ENCODE data around the gene CCNY.

Gene CCNY

GRCh38 chr10:35345383-35345742 lies 9.1 kb downstream of the CCNY start:
- Histone ChIP-seq H4K20me1 (ENCODE audit: control insufficient read depth, insufficient read depth, low read depth, low read length) (peaks cover 23% of the 10 kb centered on the region; the same call in 1 of the 2 replicates), H3K4me1 (ENCODE audit: control insufficient read depth, low read length) (peaks cover 20% of the 10 kb centered on the region), H3K27ac (ENCODE audit: low read depth, low read length) (no peak overlapping the region), H3K27me3 (ENCODE audit: control insufficient read depth, low read length) (no peaks in the 10 kb centered on the region), H3K4me2 (ENCODE audit: low read length) (no peak overlapping the region), H3K79me2 (ENCODE audit: control insufficient read depth, low read length) (peaks cover 93% of the 10 kb centered on the region), H3K9me2 (replicated peaks; ENCODE audit: control insufficient read depth, low read length) (no peaks in the 10 kb centered on the region), H3K4me3 (ENCODE audit: low read length) (no peak overlapping the region), H3K9me3 (ENCODE audit: control insufficient read depth, insufficient read depth, low read length) (no peaks in the 10 kb centered on the region), H3K36me3 (ENCODE audit: control insufficient read depth, low read length) (no peaks in the 10 kb centered on the region), H3F3A (ENCODE audit: control insufficient read depth, insufficient read depth) (no peaks in the 10 kb centered on the region; the same call in 1 of the 2 replicates)
- no peak for TF ChIP-seq CTCF (IDR thresholded peaks at IDR 0.05; ENCODE audit: low read depth, low read length, poor library complexity, severe bottlenecking)

GRCh38 chr10:35346248-35346647 lies 9.9 kb downstream of the CCNY start:
- Histone ChIP-seq H4K20me1 (ENCODE audit: control insufficient read depth, insufficient read depth, low read depth, low read length) (peaks cover 22% of the 10 kb centered on the region; the same call in 1 of the 2 replicates), H3K4me1 (ENCODE audit: control insufficient read depth, low read length) (peaks cover 17% of the 10 kb centered on the region), H3K9me3 (ENCODE audit: control insufficient read depth, insufficient read depth, low read length) (no peaks in the 10 kb centered on the region), H3K36me3 (ENCODE audit: control insufficient read depth, low read length) (no peaks in the 10 kb centered on the region), H3K4me2 (ENCODE audit: low read length) (no peak overlapping the region), H3K4me3 (ENCODE audit: low read length) (no peak overlapping the region), H3K27me3 (ENCODE audit: control insufficient read depth, low read length) (no peaks in the 10 kb centered on the region), H3K9me2 (replicated peaks; ENCODE audit: control insufficient read depth, low read length) (no peaks in the 10 kb centered on the region), H3K79me2 (ENCODE audit: control insufficient read depth, low read length) (peaks cover 94% of the 10 kb centered on the region), H3K27ac (ENCODE audit: low read depth, low read length) (no peak overlapping the region), H3F3A (ENCODE audit: control insufficient read depth, insufficient read depth) (no peaks in the 10 kb centered on the region; the same call in 1 of the 2 replicates)
- no peak for TF ChIP-seq CTCF (IDR thresholded peaks at IDR 0.05; ENCODE audit: low read depth, low read length, poor library complexity, severe bottlenecking)
- TF ChIP-seq EZH2phosphoT487 (IDR thresholded peaks at IDR 0.05; ENCODE audit: borderline replicate concordance, low read length), result no peak

- Histone ChIP-seq H3K36me3 (ENCODE audit: control insufficient read depth, low read length) (no peaks in the 10 kb centered on the region), H3F3A (ENCODE audit: control insufficient read depth, insufficient read depth) (no peaks in the 10 kb centered on the region), H3K4me2 (ENCODE audit: low read length) (no peak overlapping the region), H3K79me2 (ENCODE audit: control insufficient read depth, low read length) (peaks cover 93% of the 10 kb centered on the region), H3K27ac (ENCODE audit: low read depth, low read length) (no peak overlapping the region), H3K4me3 (ENCODE audit: low read length) (no peak overlapping the region), H3K4me1 (ENCODE audit: control insufficient read depth, low read length) (peaks cover 21% of the 10 kb centered on the region), H3K9me2 (replicated peaks; ENCODE audit: control insufficient read depth, low read length) (no peaks in the 10 kb centered on the region), H4K20me1 (ENCODE audit: control insufficient read depth, insufficient read depth, low read depth, low read length) (peaks cover 20% of the 10 kb centered on the region; the same call in 1 of the 2 replicates), H3K27me3 (ENCODE audit: control insufficient read depth, low read length) (no peaks in the 10 kb centered on the region), H3K9me3 (ENCODE audit: control insufficient read depth, insufficient read depth, low read length) (no peaks in the 10 kb centered on the region)
- no peak for TF ChIP-seq EZH2phosphoT487 (IDR thresholded peaks at IDR 0.05; ENCODE audit: borderline replicate concordance, low read length)
- no peak for TF ChIP-seq CTCF (IDR thresholded peaks at IDR 0.05; ENCODE audit: low read depth, low read length, poor library complexity, severe bottlenecking)
Observed at GRCh38 chr10:35347121-35347562, 10.8 kb downstream of the CCNY start.

Measured in DOHH2 (cell line).